Inflammatory macrophage treated with lipopolysaccharide for 4 hours (primary cell): ENCODE results near the gene SAMSN1.
"Not testable (repeated sequence)": the region's sequence is repeated elsewhere in the genome, so short reads cannot be mapped to it uniquely, and the experiment has no call there.

Source experiments
- DNase-seq: peaks from one replicate; pipeline ENCODE4 v3.0.0-alpha.2; 2020

SAMSN1 gene

DNA sequence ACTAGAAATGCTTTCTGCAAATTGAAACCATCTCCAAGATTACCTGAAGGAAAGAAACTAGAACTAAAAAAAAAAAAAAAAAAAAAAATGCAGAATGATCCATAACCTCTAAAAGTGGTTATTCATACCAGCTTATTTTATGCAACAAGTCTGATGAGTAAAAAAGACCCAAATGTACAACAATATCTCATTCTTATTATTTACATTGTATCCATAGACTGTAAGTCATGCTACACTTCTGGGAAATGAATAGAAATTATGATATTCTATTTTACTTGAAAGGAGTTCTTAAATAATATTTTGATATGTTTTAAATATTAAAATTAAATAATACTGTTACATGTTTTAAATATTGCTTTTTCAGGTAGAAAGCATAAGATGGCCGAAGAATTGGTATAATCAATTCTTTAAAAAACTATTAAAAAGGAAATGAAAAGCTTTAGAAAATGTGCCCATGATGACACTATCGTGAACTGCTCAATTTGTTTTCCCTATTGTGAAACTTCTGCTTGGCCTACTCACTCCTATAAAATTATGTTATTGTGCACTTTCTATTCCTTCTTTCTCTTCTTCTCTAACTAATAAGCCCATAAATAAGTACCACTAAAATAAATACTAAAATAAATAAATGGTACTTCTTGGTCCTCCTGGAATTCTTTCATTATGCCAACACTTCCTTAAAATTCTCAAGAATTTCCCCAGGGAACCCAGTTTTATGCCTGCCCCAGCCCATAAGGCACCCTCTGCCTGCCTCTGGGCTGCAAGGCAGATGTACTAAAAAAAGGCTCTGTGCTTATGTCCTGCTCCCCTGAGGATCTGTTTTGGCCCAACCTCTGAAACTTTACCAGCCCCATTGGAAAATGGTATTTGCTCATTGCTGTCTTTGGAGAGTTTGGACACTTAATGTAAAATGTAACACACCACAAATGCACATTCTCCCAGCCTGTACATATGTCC lies 18.1 kb downstream of the SAMSN1 start:
- DNase-seq = peak; percentile 84

GRCh38 chr21:14526836-14527695 lies 19.0 kb downstream of the SAMSN1 start:
- peak; percentile 62 for DNase-seq

GRCh38 chr21:14526199-14526598 lies 19.9 kb downstream of the SAMSN1 start:
- no peak for DNase-seq

DNA sequence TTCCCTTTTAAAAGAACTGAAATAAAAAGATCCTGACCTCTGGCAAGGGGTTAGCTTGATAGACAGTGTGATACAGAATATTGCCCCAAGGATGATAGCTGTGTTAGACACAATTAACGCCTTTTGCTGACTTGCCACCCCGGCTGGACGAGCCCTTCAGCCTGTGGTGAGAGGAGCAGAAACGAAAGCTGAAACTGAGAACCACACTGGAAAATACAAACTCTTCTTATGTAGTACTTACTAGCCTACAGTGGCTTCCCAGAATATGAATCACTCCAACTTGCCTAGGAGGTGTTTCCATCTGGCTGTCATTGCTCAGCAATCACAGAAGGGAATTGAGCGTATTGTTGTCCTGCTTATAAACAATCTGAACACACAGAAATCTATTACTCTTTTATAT lies 22.9 kb downstream of the SAMSN1 start:
- peak; percentile 92 for DNase-seq

GRCh38 chr21:14522736-14523135 lies 23.4 kb downstream of the SAMSN1 start:
- peak; percentile 45 for DNase-seq

- DNase-seq = peak; percentile 43
Observed at GRCh38 chr21:14520535-14520934, 25.6 kb downstream of the SAMSN1 start.

DNA sequence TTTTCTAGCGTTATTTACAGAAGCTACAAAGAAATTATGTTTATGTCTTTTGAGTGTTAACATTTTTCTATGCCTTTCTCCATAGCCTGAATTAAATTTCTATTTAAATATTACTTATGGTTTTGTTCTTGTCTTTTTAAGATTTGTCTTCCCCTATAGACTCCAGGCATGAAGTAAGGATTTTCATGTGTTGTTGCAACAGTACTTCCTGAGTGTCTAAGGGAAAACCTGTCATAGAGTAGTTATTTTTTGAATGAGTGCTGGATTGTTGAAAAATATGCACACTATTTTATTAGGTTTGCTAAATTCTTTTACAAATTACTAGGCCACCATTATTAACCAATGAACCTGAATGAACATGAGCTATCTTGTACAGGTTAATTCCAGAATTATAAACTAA lies 27.1 kb downstream of the SAMSN1 start:
- DNase-seq = peak; percentile 48

- DNase-seq = no peak
Observed at GRCh38 chr21:14513804-14514203, 32.3 kb downstream of the SAMSN1 start.

DNA sequence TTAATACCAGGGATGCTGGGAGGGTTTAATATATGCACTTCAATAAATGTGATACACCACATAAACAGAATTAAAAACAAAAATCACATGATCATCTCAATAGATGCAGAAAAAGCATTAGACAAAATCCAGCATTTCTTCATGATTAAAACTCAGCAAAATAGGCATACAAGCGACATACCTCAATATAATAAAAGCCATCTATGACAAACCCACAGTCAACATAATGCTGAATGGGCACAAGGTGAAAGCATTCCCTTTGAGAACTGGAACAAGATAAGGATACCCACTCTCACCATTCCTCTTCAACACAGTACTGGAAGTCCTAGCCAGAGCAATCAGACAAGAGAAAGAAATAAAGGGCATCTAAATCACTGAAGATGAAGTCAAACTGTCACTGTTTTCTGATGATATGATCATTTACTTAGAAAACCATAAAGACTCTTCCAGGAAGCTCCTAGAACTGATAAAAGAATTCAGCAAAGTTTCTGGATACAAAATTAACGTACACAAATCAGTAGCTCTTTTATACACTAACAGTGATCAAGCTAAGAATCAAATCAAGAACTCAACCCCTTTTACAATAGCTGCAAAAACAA lies 39.2 kb downstream of the SAMSN1 start:
- not testable (repeated sequence) for DNase-seq

GRCh38 chr21:14500873-14501272 lies 45.2 kb downstream of the SAMSN1 start:
- no peak for DNase-seq

DNA sequence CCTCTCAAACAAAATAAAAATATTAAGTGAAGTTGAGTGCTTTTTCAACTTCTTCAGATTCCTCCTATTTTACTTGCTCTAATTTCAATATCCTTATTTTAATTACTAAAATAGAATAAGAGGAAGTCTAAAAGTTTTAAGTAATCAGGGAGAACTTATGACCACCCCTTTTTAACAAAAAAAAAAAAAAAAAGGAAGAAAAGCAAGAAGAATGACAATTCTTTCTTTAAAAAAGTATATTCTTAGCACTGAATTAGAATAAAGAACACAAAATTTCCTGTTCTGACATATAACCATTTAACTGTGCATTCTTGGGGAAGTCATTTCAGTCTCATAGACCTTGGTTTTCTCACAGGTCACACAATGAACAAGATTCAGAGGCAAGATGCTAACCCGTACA lies 46.8 kb downstream of the SAMSN1 start:
- DNase-seq = peak; percentile 36

DNA sequence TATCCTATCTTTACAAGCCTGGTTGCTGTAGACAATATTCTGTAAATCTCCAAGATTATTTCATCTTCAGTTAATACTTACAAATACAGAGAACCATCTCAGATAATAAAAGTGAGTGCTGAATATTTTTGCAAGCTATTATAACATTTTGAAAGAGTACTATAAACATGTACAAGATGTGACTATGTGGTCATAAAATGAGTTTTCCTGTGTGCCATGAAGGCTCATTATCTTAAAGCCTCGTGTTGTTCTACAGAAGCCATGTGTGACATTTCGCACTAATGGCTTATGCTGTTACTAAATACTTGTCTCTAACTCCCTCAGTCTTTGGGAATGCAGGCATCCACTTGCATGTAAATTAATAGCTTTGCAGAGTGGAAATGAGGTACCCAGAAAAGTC lies 48.3 kb downstream of the SAMSN1 start:
- no peak for DNase-seq

DNA sequence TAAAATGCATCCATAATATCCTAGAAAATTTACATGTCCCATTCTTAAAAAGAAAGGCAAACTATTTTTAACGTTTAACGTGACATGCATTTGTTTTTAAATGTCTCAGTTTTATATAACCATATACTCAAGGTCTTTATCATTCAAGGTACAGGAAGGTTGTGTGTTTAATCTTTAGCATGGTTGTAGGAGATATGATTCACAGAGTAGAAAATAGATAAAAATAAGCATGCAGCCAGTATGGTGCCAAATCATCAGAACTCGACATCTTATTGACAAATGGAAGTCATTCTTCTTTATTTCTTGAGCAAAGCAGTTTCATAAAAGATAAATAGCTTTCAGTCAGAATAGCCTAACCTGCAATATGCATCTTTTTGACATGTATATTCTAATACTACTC lies 51.0 kb downstream of the SAMSN1 start:
- no peak for DNase-seq

GRCh38 chr21:14494181-14494580 lies 51.9 kb downstream of the SAMSN1 start:
- not testable (repeated sequence) for DNase-seq

DNA sequence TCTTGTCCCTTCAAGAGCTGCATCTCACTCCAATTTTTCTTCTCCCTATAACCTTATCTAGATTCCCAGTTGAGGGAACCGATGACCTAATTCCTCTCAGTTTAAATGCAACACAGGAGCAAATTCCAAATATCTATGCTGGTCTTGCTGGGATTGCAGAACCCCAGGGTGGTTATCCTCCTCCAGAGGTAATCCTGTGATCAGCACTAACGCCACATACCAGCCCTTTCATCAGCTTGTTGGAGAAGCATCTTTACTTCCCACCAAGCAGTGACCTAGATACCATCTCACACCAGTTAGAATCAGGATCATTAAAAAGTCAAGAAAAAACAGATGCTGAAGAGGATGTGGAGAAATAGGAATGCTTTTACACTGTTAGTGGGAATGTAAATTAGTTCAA lies 52.4 kb downstream of the SAMSN1 start:
- no peak for DNase-seq

DNA sequence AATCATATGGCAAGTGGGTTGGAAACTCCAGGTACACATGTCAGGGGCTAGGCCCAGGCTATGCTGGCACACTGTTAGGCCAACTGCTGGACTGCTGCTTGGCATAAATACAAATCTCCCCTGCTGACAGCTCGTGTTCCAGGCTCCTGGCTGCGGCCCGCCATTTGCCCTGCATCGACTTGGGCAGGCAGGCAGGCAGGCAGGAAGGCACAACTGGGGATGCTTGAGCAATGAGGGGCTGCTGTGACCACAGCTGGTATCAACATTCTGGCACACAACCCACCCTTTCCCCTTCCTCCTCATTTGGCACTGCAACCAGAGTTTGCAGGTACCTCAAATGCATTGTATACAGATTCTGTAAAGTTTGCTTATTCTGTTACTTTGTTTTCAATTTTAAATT lies 53.2 kb downstream of the SAMSN1 start:
- DNase-seq = no peak

- DNase-seq = no peak
Observed at GRCh38 chr21:14491269-14491681, 54.8 kb downstream of the SAMSN1 start.

DNA sequence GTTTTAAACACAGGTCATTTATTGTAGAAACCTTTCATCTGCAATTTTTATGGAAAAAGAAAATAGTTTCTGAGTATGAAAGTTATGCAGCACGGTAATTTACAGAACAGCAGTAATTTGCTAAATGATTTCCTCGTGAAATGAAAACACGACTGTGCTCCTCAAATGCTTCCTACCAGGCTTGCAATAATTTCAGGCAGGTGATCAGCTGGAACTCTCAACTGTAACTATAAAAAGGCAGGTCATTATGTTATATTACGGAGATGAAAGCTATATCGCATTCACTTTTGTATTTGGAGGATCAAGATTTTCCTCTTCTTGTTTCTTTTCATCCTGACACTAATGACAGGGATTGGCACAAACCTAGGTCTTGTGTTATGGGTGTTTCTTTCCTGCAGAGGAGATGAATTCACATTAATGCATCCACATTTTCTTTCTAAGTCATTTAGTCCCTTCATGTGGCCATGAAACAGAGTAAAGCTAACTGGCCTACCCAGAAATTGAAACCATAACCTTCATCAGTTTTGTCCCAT lies 57.4 kb downstream of the SAMSN1 start:
- no peak for DNase-seq

DNA sequence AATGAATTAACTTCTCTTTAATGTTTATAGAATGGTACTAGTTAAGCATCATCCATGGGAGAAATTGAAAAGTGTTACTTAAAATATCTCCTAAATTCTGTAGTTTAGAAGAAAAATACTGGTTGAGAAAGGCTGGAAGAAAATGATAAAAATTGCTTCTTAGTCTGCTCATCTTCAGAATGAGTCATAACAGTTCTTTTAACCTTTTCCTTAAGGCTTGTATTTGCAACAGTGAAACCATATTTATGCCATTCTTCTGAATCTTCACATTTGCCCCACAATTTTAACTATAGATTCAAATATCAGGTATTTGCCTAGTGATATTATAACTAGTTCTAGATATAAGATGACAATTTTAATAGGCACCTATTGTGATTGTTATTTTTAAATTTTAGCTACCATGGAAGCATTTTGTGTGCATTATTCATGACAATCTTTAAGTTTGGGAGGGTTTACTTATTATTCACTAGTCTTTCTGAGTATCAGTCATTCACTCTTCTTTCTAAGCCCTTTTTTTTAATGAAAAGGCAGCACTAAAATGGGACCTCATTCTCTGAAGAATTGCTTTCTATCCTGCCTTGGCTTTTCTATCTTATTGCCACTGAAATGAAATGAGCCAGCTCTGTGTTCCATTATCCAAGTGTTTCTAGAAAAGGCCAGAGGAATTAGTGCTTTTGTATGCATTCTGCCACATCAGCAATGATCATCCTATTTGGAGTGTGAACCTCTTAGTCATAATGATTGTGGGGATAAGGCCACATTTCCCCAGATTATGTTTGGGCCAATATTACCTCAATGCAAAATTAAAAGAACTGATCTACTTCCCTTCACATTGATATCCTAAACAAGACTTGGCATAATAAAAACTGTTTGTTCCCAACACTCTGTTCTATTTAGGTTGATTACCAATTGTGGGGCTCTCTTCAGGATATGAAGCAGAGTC lies 58.4 kb downstream of the SAMSN1 start:
- peak; percentile 43 for DNase-seq

GRCh38 chr21:14486869-14487268 lies 59.2 kb downstream of the SAMSN1 start:
- no peak for DNase-seq

DNA sequence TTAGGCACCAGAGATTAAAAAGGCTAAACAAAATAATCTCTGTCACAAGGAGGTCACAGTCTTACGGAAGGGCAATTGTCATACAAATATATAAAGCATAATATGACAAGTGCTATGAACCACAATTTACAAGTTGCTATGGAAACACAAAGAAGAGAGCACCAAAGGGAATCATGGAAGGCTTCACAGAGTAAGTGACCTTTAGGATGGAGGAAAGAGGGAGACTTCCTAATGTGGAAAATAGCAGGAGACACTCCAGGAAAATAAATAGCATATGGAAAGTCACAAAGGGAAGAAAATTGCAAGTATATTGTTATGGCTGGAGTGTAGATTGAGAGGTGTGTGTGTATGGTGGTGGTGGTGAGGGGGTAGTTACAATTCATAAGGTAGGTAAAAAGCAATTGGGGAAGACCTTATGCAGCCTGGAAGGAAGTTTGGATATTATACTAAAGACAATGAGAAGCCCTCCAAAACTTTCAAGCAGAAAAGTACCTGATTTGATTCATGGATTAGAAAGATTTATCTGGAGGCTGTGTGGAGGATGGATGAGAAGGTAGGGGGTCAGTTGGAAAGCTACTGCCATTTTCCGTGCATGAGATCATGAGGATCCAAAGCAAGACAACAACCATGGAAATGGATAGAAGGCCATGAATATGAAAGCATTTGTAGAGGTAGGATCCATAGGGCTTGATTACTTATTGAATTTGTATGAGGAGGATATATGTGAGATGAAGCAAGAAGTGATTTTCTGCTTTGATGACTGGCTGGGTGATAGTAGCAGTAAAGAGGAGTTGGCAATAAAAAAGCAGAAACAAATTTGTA lies 61.7 kb downstream of the SAMSN1 start:
- no peak for DNase-seq
